Ammon's horn (tissue), 1 donor: ENCODE measurements around the gene NBPF14.
"Not testable (repeated sequence)": the region's sequence is repeated elsewhere in the genome, so short reads cannot be mapped to it uniquely, and the experiment has no call there.

Experiments used
- DNase-seq: peaks from one replicate; pipeline ENCODE4 v3.0.0-alpha.2; 2016; ENCODE audit warnings: low spot score

The NBPF14 gene, protein sequence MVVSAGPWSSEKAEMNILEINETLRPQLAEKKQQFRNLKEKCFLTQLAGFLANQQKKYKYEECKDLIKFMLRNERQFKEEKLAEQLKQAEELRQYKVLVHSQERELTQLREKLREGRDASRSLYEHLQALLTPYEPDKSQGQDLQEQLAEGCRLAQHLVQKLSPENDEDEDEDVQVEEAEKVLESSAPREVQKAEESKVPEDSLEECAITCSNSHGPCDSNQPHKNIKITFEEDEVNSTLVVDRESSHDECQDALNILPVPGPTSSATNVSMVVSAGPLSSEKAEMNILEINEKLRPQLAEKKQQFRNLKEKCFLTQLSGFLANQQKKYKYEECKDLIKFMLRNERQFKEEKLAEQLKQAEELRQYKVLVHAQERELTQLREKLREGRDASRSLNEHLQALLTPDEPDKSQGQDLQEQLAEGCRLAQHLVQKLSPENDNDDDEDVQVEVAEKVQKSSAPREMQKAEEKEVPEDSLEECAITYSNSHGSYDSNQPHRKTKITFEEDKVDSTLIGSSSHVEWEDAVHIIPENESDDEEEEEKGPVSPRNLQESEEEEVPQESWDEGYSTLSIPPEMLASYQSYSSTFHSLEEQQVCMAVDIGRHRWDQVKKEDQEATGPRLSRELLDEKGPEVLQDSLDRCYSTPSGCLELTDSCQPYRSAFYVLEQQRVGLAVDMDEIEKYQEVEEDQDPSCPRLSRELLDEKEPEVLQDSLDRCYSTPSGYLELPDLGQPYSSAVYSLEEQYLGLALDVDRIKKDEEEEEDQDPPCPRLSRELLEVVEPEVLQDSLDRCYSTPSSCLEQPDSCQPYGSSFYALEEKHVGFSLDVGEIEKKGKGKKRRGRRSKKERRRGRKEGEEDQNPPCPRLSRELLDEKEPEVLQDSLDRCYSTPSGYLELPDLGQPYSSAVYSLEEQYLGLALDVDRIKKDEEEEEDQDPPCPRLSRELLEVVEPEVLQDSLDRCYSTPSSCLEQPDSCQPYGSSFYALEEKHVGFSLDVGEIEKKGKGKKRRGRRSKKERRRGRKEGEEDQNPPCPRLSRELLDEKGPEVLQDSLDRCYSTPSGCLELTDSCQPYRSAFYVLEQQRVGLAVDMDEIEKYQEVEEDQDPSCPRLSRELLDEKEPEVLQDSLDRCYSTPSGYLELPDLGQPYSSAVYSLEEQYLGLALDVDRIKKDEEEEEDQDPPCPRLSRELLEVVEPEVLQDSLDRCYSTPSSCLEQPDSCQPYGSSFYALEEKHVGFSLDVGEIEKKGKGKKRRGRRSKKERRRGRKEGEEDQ (N-terminal part only)

DNA sequence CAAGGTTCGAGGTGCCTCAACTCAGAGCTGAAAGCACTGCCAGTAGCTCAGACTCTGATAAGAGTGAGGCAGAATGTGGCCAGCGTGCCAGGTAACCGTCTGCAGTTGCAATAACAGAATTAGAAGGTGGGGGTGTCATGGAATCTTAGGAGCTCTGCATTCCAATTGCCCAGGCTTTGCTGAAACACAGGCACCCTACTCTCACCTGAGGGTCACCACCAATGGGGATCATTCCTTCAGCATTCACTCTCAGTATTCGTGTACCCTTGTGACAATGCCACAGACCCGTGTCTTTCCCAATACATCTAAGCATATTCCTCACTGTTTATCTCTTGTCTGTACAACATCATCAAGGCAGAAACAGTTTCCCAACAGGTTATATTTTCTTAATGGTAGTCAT, at the start of gene NBPF14:
NBPF14 (minus strand) TSS at position 101 of the 400 bp plus-strand sequence. CDS start 294 bp downstream, outside the sequence.
- not testable (repeated sequence) for DNase-seq

DNA sequence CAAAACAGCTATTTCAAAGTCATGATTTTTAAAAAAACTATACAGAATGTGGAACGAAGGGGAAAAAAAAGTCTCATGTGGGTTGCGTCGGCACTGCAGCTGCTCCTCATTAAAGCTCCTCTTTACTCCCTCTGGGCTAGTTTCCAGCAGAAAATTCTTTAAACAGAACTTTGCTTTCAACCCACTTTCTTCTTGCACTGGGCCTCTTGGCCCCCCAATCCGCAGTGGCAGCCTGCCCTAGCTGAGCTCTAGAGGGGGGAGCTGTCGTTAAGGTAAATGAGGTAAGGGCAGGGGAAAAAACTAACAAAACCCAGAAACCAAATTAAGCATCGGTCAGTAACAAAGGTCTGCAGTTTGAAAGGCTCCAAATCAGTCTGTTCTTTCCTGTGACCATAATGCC, 29.6 kb upstream of the NBPF14 start:
- DNase-seq = not testable (repeated sequence)

DNA sequence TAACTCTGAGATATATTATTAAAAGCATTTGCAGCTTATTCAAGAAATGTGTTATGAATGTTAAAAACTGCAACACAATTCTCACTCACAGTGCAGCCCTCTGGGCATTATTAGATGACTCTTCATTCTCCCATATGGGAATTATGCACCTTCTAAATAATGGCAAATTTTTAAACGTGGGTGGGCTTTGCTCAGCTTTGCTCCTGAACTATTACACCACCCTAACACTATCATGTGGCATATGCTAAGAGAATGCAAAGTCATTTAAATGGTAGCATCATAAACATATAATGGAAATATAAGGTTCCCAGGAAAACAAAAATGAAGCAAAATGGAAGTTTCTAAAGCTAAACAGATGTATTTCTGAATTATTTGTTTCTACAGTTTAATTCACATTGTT, 22.4 kb upstream of the NBPF14 start:
- not testable (repeated sequence) for DNase-seq

DNA sequence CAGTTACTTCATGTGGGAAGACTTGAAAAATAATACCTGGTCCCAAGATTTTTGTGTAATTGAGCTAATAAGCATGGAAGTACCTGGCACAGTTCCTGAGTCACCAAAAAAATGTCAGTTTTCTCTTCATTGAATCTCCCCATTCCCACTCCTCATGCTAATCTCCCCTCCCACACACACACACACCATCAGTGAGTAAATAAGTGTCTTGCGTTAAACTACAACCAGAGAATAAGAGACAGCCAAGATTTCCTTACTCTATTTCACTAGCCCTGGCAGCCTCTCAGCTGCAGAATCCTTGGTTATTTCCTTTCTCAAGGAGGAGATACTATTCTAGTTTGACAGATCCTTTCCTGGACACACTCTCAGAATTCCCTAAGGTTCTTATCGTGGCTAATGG, 9.5 kb upstream of the NBPF14 start:
- DNase-seq = not testable (repeated sequence)

DNA sequence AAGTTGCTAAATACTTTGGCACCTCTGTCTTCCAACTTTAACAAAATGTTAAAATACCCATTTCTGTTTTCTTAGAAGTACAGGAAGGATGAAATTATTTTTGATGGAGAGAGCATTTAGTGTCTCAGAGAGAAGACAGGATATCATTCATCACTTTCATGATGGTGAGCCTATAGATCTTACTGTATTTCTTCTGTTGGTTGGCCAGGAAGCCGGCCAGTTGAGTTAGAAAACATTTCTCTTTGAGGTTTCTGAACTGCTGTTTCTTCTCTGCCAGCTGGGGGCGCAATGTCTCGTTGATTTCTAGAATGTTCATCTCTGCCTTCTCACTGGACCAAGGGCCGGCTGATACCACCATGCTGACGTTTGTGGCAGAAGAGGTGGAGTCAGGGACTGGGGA, 451 bp downstream of the NBPF14 start:
- DNase-seq = not testable (repeated sequence)

DNA sequence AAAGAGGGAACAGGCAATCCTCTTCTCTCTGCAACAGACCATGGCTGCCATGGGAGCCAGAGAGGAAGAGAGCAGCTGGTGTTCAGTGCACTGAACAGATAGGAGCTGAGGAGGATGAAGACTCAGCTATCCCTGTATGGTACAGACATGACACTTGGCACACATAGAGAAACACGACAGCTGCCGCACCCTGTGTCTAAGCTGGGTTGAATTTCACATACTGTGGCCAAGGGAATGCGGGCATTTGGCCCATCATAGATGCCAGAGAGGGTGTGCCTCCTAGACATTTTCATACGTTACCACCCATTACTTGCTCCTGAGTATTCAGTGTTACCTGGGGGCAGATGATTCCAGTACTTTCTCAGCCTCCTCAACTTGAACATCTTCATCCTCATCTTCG, 4.7 kb downstream of the NBPF14 start:
- not testable (repeated sequence) for DNase-seq

DNA sequence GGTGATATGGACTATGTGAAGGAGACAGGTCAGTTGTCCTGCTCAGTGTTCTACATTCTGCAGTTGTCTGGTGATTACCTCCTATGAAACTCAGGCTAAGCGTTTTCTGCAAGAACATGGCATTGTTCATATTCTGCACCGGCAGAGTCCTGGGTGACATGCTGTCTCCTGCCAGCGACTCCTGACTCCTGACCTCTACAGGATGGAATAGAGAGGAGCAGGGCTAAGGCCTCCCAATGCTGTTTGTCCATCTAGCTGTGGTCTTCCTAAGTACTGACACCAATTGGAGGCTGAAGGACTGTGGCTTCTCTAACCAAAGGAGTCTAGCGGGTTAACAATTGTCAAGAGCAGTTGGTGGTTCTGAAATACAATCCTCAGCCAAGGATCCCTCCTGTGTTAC, 63.7 kb downstream of the NBPF14 start:
- not testable (repeated sequence) for DNase-seq

DNA sequence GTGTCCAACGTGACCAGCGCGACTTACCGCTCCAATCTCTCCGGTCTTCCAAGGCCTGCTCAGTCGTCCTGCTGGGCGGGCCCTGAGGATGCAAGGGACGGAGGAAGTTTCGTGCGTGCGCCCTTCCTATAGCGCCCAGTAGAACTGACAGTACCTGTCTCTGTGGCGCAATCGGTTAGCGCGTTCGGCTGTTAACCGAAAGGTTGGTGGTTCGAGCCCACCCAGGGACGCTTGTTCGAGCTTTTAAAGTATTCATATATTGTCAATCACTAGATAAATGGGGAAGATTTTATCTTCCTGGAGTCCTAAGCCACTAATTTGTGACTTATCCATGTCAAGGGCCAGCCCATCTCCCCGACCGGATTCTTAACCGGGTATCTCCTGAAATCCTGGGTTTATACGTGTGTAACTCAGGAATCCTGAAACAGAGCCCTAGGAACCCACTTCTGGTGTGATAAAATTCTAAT, 66.7 kb downstream of the NBPF14 start:
- DNase-seq = not testable (repeated sequence)

DNA sequence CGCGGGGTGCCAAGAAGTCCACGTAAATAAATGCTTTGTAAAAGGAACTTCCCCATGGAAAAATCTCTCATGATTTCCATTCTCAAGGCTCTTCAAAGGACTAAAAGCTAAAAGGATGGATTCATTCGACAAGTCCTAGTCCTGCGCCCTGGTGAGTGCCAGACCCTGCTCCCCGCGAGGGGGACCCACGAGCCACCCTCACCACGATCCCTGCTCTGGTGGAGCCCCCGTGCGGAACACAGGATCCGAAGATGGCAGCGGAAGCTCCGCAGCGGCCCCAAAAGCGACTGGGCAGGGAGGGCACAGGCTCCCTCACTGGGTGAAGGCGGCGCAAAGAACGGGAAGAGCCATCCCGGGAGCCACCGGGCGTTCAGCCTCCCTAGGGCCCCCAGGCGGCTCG, 67.2 kb downstream of the NBPF14 start:
- DNase-seq = not testable (repeated sequence)

DNA sequence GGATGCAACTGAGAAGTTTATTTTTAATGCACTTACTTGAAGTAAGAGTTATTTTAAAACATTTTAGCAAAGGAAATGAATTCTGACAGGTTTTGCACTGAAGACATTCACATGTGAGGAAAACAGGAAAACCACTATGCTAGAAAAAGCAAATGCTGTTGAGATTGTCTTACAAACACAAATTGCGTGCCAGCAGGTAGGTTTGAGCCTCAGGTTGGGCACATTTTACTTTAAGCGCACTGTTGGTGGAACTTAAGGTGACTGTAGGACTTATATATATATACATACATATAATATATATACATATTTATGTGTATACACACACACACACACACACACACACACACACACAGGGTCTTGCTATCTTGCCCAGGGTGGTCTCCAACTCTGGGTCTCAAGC, 69.2 kb downstream of the NBPF14 start:
- not testable (repeated sequence) for DNase-seq

DNA sequence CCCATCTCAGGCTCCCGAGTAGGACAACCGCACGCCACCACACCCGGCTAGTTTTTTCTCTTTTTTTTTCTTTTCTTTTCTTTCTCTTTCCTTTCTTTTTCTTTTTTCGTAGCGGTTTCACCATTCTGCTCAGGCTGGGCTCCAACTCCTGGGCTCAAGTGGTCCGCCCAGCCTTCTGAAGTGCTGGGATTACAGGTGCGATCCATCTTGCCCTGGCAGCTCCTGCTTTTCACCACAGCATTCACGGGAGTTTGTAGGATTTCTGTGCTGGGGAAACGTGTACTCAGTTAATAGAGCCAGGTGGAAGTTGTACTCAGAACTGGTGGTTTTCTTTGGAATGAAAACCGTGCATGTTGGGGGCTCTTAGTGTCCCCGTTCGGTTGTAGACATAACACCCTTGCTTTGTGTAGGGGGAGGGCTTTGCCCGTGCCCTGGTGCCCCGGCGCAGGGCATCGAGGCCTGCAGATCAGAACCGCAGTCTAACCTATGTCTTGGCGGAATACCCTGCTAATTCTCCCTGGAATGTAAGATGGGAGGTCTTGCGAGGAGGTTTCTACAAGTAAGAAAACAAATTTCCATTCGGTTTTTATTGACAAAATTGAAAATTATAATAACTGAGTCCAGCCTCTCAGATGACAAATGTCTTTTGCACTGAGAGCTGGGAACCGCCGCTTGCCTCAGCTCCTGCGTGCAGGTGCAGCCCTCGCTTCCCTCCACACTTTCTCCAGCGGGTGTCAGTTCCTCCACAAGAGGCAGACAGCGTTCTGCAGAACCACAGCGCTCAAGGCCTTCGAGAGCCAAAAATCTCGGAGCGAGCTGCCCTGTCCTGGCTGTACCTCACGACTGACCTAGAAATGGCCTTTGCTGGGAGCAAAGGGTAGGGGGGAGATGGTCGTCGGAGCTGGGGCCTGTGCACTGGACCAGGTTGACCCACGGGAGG, 72.3 kb downstream of the NBPF14 start:
- DNase-seq = not testable (repeated sequence)

DNA sequence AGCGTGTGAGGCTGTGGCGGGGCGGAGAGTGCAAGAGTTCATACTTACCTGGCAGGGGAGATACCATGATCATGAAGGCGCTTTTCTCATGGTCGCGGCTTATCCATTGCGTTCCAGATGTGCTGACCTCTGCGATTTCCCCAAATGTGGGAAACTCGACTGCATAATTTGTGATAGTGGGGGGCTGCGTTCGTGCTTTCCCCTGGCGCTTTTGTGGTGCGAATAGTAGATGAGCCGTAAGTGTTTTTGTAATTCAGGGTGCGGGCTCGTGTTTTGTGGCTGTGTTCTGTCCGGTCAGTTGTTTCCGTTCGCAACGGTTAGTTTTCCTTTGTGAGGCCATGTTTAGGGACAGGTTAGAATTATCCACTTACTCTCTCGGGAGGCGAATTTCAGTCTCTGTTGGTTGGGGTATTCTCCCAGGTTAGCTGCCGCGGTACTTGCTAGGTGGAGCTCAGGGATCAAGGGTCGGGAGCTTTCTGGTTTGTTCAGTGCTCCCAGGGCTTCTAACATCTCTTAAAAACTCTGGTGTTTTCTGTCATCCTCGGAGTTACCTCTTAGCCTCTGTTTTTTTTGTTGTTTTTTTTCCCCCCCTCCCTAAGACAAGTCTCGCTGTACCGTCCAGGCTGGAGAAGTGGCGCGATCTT, 73.1 kb downstream of the NBPF14 start:
- DNase-seq = peak; percentile 88

DNA sequence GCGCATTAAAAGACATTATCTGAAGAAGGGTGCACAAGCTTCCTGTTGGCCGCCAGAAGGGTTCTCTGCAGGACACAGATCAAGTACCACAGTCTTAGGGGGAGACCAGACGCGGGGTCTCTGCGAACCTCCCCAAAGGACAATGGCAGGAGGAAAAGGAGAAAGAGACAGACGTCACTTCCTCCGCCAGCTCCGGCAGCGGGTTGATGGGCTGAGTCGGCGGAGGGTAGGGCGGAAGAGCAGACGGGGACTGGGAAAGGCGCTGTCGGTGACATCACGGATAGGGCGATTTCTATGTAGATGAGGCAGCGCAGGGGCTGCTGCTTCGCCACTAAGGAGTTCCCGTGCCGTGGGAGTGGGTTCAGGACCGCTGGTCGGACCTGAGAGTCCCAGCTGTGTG, 73.7 kb downstream of the NBPF14 start:
- peak; percentile 90 for DNase-seq

DNA sequence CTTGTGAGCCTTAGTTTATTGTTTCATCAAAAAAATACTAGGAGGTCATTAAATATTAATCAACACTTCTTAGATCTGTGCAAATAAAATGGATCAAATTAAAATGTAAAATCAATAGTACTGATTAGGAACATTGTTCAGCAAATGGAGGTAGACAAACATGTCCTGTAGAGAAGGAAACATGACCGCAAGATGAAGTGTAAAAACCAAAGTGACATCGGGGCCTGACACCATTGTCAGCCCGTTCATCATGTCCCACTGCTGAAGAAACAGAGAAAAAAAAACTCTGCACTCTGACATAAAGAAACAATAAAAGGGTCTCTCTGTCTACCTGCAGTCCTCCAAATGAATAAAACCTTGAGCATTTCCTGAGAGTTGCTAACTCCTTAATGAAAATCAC, 81.5 kb downstream of the NBPF14 start:
- DNase-seq = not testable (repeated sequence)

DNA sequence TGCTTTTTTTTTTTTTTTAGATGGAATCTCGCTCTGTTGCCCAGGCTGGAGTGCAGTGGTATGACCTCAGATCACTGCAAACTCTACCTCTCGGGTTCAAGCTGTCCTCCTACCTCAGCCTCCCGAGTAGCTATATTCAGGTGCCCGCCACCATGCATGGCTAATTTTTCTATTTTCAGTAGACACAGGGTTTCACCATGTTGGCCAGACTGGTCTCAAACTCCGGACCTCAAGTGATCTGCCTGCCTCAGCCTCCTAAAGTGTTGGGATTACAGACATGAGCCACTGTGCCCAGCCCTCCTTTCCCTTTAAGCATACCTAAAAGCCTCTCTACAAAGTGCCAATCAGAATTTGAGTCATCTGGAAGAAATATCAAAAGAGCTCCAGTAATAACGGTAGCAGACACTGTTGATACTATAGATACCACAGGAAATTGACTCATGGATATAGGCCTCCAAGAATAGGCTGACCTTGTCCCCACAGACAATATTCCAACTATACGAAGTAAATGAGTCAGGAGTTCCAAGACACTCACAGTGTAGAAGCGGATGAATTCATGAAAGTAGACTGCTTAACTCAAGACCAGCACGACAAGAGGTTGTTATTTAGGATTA, 83.1 kb downstream of the NBPF14 start:
- DNase-seq = not testable (repeated sequence)

DNA sequence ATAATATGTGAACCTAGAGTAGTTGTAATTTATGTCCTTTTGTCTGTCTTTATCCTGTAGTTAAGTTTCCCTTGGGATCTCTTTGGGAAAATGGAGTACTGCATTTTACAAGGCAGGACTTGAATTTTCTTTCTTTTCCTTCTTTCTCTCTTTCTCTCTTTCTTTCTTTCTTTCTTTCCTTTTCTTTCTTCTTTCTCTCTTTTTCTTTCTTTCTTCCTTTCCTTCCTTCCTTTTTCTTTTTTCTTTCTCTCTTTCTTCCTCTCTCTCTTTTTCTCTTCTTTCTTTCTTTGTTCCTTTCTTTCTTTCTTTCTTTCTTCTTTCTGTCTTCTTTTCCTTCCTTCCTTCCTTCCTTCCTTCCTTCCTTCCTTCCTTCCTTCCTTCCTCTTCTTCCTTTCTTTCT, 101.9 kb downstream of the NBPF14 start:
- not testable (repeated sequence) for DNase-seq

DNA sequence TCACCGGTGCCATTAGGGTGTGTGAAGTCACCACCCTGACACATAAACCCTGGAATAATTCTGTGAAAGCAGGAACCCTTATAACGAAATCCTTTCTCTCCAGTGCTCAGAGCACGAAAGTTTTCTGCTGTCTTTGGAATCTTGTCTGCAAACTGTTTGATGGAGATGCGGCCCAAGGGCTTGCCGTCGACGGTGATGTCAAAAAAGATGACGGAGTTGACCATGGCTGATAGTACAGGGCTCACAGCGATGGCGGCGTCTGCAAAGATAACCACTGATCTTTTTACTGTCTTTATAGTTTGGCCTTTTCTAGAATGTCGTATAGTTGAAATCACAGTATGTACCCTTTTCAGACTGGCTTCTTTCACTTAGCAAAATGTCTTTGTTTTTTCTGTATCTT, 112.8 kb downstream of the NBPF14 start, which contains the start of gene PPIAL4G:
PPIAL4G (minus strand) TSS at position 274 of the 400 bp plus-strand sequence; CDS start at position 224, 50 bp downstream.
- not testable (repeated sequence) for DNase-seq
